Loucy (cell line): ENCODE measurements around the gene CPZ.

Experiments
- H2AFZ ChIP-seq: fragments of 200-600 bp; sonication (generic); 2 replicates; pipeline ENCODE4 v1.6.0; 2016; ENCODE audit warnings: antibody characterized with exemption, mild to moderate bottlenecking, low read length, moderate library complexity
- H3F3A ChIP-seq: fragments of 200-600 bp; 2 replicates; pipeline ENCODE4 v1.6.0; 2016; ENCODE audit warnings: antibody characterized with exemption, low read depth, mild to moderate bottlenecking
- H3K27me3 ChIP-seq: fragments of 200-600 bp; sonication (generic); 2 replicates; pipeline ENCODE4 v1.6.1; 2014; ENCODE audit warnings: low read length, mild to moderate bottlenecking; ENCODE audit not compliant: insufficient read depth, poor library complexity, severe bottlenecking
- H3K36me3 ChIP-seq: fragments of 200-600 bp; sonication (generic); 2 replicates; pipeline ENCODE4 v1.6.1; 2016; ENCODE audit warnings: low read length; ENCODE audit not compliant: insufficient read depth
- H3K4me1 ChIP-seq: fragments of 200-600 bp; sonication (generic); 2 replicates; pipeline ENCODE4 v1.5.1; 2014; ENCODE audit warnings: low read length, mild to moderate bottlenecking; ENCODE audit not compliant: insufficient read depth, poor library complexity, severe bottlenecking
- H3K4me2 ChIP-seq: fragments of 200-600 bp; sonication (generic); 2 replicates; pipeline ENCODE4 v1.6.0; 2014; ENCODE audit warnings: antibody characterized with exemption, low read length, low read depth, mild to moderate bottlenecking; ENCODE audit not compliant: poor library complexity, severe bottlenecking
- H3K4me3 ChIP-seq: fragments of 200-600 bp; sonication (generic); 2 replicates; pipeline ENCODE4 v1.5.1; 2014; ENCODE audit warnings: low read length, mild to moderate bottlenecking, mixed read lengths; ENCODE audit not compliant: poor library complexity, severe bottlenecking
- H3K79me2 ChIP-seq: fragments of 200-600 bp; sonication (generic); 2 replicates; pipeline ENCODE4 v1.6.1; 2014; ENCODE audit warnings: low read length; ENCODE audit not compliant: insufficient read depth
- H3K9ac ChIP-seq: fragments of 200-600 bp; sonication (generic); 2 replicates; pipeline ENCODE4 v1.6.0; 2014; ENCODE audit warnings: mild to moderate bottlenecking, low read depth, low read length, moderate library complexity; ENCODE audit not compliant: poor library complexity, severe bottlenecking
- H3K9me2 ChIP-seq: fragments of 200-600 bp; sonication (generic); replicated peaks from 2 replicates; pipeline ENCODE4 v1.6.1; 2016; ENCODE audit warnings: low read depth, low read length, mixed read lengths
- H3K9me3 ChIP-seq: fragments of 200-600 bp; sonication (generic); 2 replicates; pipeline ENCODE4 v1.6.1; 2014; ENCODE audit warnings: mild to moderate bottlenecking, antibody characterized with exemption, low read length, low read depth; ENCODE audit not compliant: insufficient read depth
- H4K20me1 ChIP-seq: fragments of 200-600 bp; sonication (generic); 2 replicates; pipeline ENCODE4 v1.6.0; 2014; ENCODE audit warnings: antibody characterized with exemption, low read length, mild to moderate bottlenecking; ENCODE audit not compliant: insufficient read depth, poor library complexity, severe bottlenecking
- CTCF ChIP-seq: fragments of 200-600 bp; sonication (generic); conservative IDR thresholded peaks from 2 replicates; pipeline ENCODE4 v1.5.1; 2014; ENCODE audit warnings: mild to moderate bottlenecking, antibody characterized with exemption, low read length
- EZH2phosphoT487 ChIP-seq: fragments of 200-600 bp; IDR thresholded peaks from 2 replicates; pipeline ENCODE4 v1.6.1; 2018; ENCODE audit warnings: antibody characterized with exemption, mild to moderate bottlenecking, moderate library complexity, borderline replicate concordance

CPZ gene

GRCh38 chr4:8578717-8579116 lies 13.8 kb upstream of the CPZ start:
- Histone ChIP-seq H3K9ac (no peak overlapping the region), H3K27me3 (no peaks in the 10 kb centered on the region), H3K79me2 (no peaks in the 10 kb centered on the region), H3F3A (no peaks in the 10 kb centered on the region), H3K9me3 (no peaks in the 10 kb centered on the region), H3K4me1 (no peaks in the 10 kb centered on the region), H3K4me2 (no peak overlapping the region), H2AFZ (no peak overlapping the region), H4K20me1 (no peaks in the 10 kb centered on the region), H3K9me2 (no peaks in the 10 kb centered on the region), H3K4me3 (no peak overlapping the region), H3K36me3 (no peaks in the 10 kb centered on the region)
- TF ChIP-seq EZH2phosphoT487 (no peak), CTCF (no peak)

GRCh38 chr4:8579526-8580320 lies 12.8 kb upstream of the CPZ start:
- no peak overlapping the region for H2AFZ ChIP-seq
- no peak overlapping the region for H3K4me3 ChIP-seq
- no peaks in the 10 kb centered on the region for H3K9me2 ChIP-seq
- H3K79me2 ChIP-seq, result no peaks in the 10 kb centered on the region
- TF ChIP-seq EZH2phosphoT487 (no peak), CTCF (no peak)
- no peaks in the 10 kb centered on the region for H3K9me3 ChIP-seq
- H3K27me3 ChIP-seq, result no peaks in the 10 kb centered on the region
- H3K9ac ChIP-seq, result no peak overlapping the region
- no peaks in the 10 kb centered on the region for H4K20me1 ChIP-seq
- H3F3A ChIP-seq, result no peaks in the 10 kb centered on the region
- H3K4me2 ChIP-seq, result no peak overlapping the region
- H3K4me1 ChIP-seq, result no peaks in the 10 kb centered on the region
- no peaks in the 10 kb centered on the region for H3K36me3 ChIP-seq

GRCh38 chr4:8580321-8581093 lies 12.1 kb upstream of the CPZ start, which contains the start of gene GPR78:
Gene GPR78 (plus strand): TSS chr4:8580392. CDS start chr4:8580983, 591 bp downstream.
- H2AFZ ChIP-seq, result no peak within 1 kb of the TSS
- H3K27me3 ChIP-seq, result no peaks in the 10 kb centered on the region
- no peaks in the 10 kb centered on the region for H4K20me1 ChIP-seq
- no peaks in the 10 kb centered on the region for H3F3A ChIP-seq
- H3K36me3 ChIP-seq, result no peaks in the 10 kb centered on the region
- H3K4me1 ChIP-seq, result no peaks in the 10 kb centered on the region
- H3K4me2 ChIP-seq, result no peak within 1 kb of the TSS
- H3K9me2 ChIP-seq, result no peaks in the 10 kb centered on the region
- H3K79me2 ChIP-seq, result no peaks in the 10 kb centered on the region
- no peak within 1 kb of the TSS for H3K4me3 ChIP-seq
- no peaks in the 10 kb centered on the region for H3K9me3 ChIP-seq
- TF ChIP-seq EZH2phosphoT487, result no peak
- TF ChIP-seq CTCF, result no peak
- no peak within 1 kb of the TSS for H3K9ac ChIP-seq
